NCI-H1930 (cell line): ENCODE measurements around the gene ALPG.
"Not testable (repeated sequence)": the region's sequence is repeated elsewhere in the genome, so short reads cannot be mapped to it uniquely, and the experiment has no call there.

Experiments
- DNase-seq, 2 experiments: peaks; one replicate each; lab custom pipeline; 2025; lab: John Stamatoyannopoulos, UW

ALPG gene

GRCh38 chr2:232377319-232377718 is 29.3 kb upstream of the ALPG start:
- no peak for DNase-seq

GRCh38 chr2:232377841-232378734 is 28.6 kb upstream of the ALPG start:
- no peak for DNase-seq

- DNase-seq: not testable (repeated sequence)
Observed at GRCh38 chr2:232378735-232379151, 27.9 kb upstream of the ALPG start, which contains the start of gene ALPP. TSS of gene ALPP (plus strand) at chr2:232378751. CDS start at chr2:232378803, 52 bp downstream.

GRCh38 chr2:232379610-232380590 is 26.7 kb upstream of the ALPG start:
- not testable (repeated sequence) for DNase-seq

GRCh38 chr2:232381204-232382031 is 25.2 kb upstream of the ALPG start:
- DNase-seq: not testable (repeated sequence)

GRCh38 chr2:232382331-232383225 is 24.1 kb upstream of the ALPG start:
- DNase-seq: no peak

GRCh38 chr2:232384466-232384865 is 22.2 kb upstream of the ALPG start:
- no peak for DNase-seq

- DNase-seq: not testable (repeated sequence)
Observed at GRCh38 chr2:232385058-232385457, 21.6 kb upstream of the ALPG start.

- DNase-seq: no peak
Observed at GRCh38 chr2:232385660-232386489, 20.8 kb upstream of the ALPG start.

- no peak for DNase-seq
Observed at GRCh38 chr2:232386490-232386739, 20.2 kb upstream of the ALPG start.

- no peak for DNase-seq
Observed at GRCh38 chr2:232386740-232387450, 19.7 kb upstream of the ALPG start.

- DNase-seq: no peak
Observed at GRCh38 chr2:232387451-232388171, 19.0 kb upstream of the ALPG start.

- DNase-seq: no peak
Observed at GRCh38 chr2:232388324-232388891, 18.2 kb upstream of the ALPG start.

GRCh38 chr2:232389327-232389726 is 17.3 kb upstream of the ALPG start:
- DNase-seq: no peak

- no peak for DNase-seq
Observed at GRCh38 chr2:232390661-232391060, 16.0 kb upstream of the ALPG start.

- no peak for DNase-seq
Observed at GRCh38 chr2:232393556-232393955, 13.1 kb upstream of the ALPG start.

GRCh38 chr2:232394431-232394830 is 12.2 kb upstream of the ALPG start:
- DNase-seq: not testable (repeated sequence)

GRCh38 chr2:232395586-232395985 is 11.1 kb upstream of the ALPG start:
- no peak for DNase-seq
